Islet precursor cell (in vitro differentiated cells): Measurements from ENCODE around the gene GAPT.
A peak's percentile ranks its signal among the peaks of the same experiment; 100 is the strongest.
"Not testable (repeated sequence)": the region's sequence is repeated elsewhere in the genome, so short reads cannot be mapped to it uniquely, and the experiment has no call there.

ENCODE experiments used
- DNase-seq: peaks from one replicate; pipeline ENCODE4 v3.0.0-alpha.2; 2018

The GAPT gene

DNA sequence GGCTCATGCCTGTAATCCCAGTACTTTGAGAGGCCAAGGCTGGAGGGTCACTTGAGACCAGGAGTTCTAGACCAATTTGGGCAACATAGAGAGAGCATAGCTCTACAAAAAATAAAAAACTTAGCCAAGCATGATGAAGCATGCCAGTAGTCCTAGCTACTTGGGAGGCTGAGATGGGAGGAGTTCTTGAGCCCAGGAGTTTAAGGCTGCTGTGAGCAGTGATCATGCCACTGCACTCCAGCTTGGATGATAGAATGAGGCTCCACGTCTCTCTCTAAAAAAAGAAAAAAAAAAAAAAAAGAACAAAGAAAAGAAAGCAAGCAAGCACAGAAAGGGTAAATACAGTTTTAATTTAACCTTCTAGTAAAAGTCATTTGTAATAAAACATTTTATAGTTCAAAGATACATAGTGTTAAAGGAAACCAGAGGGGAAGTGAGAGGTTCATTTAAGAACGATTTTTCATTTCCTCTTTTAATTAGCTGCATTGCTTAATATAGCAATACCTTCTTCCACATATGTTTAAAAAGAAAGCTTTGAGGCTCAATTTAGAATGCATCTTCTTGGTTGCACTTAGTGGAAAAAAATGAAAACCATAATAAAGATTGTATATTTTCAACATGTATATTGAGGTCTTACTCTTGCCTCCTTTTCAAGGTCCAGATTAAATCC, 14.9 kb downstream of the GAPT start:
- no peak for DNase-seq

DNA sequence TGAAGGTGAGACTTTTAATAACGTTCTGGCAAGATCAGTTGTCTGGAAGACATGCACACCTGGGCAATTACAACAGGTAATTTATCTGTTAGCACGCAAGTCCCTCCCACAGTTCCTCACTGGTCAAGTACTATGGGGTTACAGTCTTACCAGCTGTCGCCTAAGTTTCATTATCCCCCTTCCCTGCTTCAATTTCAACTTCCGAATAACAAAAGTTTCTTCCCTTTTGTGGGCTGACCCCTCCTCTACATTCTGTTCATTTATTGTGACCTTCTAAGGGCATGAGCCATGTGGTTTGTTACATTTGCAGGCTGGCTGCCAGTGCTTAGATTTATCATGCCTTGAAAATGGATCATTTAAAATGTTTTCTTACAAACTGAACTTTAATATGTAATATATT, 16.5 kb downstream of the GAPT start:
- no peak for DNase-seq

GRCh38 chr5:58517198-58517597, 26.0 kb downstream of the GAPT start:
- DNase-seq, result no peak

- DNase-seq, result no peak
Measured at GRCh38 chr5:58523956-58524355, 32.7 kb downstream of the GAPT start.

- DNase-seq, result no peak
Measured at GRCh38 chr5:58524571-58524970, 33.3 kb downstream of the GAPT start.

- no peak for DNase-seq
Measured at GRCh38 chr5:58530942-58531490, 39.8 kb downstream of the GAPT start.

DNA sequence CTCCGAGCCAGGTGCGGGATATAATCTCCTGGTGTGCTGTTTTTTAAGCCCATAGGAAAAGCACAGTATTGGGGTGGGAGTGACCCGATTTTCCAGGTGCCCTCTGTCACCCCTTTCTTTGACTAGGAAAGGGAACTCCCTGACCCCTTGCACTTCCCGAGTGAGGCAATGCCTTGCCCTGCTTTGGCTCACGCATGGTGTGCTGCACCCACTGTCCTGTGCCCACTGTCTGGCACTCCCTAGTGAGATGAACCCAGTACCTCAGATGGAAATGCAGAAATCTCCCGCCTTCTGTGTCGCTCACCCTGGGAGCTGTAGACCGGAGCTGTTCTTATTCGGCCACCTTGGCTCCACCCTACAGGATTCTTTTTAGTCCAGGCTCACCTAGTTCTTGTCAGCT, 50.7 kb downstream of the GAPT start:
- not testable (repeated sequence) for DNase-seq

GRCh38 chr5:58542709-58543108, 51.5 kb downstream of the GAPT start:
- peak; percentile 51 for DNase-seq

GRCh38 chr5:58543723-58544122, 52.5 kb downstream of the GAPT start:
- no peak for DNase-seq

GRCh38 chr5:58544195-58544594, 53.0 kb downstream of the GAPT start:
- DNase-seq, result no peak

DNA sequence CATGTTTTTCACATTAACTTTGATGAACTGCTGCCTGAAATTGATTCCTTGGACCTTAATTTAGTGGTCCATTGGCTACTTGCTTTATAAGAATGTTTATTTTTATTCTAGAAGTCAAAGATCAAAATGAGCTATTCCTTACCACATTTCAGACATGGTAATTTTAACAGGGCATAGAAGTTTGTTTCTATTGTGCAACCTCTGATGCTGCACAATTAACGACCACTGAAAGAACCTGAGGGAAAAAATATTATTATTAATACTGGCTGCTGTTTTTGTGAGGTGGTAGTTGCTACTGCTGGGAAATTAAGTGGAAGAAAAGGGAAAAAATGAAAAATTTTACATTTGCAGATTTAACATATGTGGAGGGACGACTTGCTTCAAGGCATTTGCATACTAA, 53.7 kb downstream of the GAPT start:
- DNase-seq, result no peak

- DNase-seq, result peak; percentile 69
Measured at GRCh38 chr5:58545912-58546311, 54.7 kb downstream of the GAPT start.
